GM19455 (cell line): ENCODE data around the gene MISP.

Experiments used
- ATAC-seq: cut with Tn5 transposase; IDR thresholded peaks from one replicate; pipeline ENCODE4 v1.9.1; 2021; ENCODE audit not compliant: unreplicated experiment

The MISP gene

DNA sequence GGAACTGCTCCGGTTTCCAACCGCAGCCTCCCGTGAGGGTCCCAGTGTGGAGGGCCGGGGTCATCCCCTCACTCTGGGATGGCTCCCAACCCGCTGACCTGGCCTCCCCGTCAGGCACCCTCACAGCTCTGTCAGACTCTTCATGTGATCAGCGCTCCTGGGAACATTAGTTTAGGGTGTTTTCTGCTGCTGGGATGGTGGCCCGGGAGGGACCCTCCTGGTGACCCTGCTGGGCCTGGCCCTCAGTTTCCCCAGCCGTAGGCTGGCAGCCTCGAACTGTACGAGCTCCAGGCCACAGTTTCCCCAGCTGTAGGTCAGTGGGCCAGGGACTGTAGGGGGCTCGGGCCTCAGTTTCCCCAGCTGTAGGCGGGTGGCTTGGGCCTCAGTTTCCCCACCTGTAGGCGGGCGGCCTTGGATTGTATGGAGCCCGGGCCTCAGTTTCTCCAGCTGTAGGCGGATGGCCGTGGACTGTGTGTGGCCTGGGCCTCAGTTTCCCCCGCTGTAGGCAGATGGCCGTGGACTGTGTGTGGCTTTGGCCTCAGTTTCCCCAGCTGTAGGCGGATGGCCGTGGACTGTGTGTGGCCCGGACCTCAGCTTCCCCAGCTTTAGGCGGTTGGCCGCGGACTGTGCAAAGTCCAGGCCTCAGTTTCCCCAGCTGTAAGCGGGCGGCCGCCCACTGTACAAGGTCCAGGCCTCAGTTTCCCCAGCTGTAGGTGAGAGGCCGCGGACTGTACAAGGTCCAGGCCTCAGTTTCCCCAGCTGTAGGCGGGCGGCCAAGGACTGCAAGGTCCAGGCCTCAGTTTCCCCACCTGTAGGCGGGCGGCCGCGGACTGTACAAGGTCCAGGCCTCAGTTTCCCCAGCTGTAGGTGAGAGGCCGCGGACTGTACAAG, 45.0 kb downstream of the MISP start:
- no peak for ATAC-seq

- peak; percentile 75 for ATAC-seq
Measured at GRCh38 chr19:796692-797527, 46.0 kb downstream of the MISP start, which contains the start of gene PTBP1. TSS of gene PTBP1 (plus strand) at chr19:797452. CDS start at chr19:797498, 46 bp downstream.

GRCh38 chr19:797528-798414, 46.9 kb downstream of the MISP start:
- peak; percentile 37 for ATAC-seq

DNA sequence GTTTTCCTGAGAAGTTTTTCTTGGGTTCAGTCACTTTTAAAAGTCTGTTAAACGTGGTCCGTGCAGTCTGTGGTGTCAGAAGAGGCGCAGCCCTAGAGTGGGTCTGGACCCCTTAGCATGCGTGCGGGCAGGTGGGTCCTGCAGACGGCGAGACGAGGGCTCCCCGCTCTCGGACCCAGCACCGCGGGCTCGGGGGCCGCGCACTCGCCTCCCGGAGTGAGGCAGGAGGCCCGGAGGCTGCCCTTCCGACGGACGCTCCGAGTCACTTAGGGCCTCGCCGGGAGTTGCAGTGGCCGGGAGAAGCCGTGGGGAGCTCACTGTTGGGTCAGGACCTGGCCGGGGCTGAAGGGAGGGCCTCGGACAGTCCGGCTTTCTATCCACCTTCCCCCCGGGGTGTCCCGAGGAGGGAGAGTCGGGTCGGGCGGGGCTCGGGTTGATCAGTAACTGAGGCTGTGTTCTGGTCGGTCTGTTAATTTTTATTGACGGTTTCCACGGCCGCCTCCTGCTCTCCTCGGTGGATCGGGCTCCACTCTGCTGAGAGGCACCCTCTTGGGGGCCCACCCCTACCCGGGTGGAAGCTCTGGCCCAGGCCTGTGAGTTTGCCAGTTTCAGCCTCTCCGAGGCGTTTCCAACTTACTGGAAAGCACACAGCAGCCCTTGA, 47.6 kb downstream of the MISP start:
- no peak for ATAC-seq

DNA sequence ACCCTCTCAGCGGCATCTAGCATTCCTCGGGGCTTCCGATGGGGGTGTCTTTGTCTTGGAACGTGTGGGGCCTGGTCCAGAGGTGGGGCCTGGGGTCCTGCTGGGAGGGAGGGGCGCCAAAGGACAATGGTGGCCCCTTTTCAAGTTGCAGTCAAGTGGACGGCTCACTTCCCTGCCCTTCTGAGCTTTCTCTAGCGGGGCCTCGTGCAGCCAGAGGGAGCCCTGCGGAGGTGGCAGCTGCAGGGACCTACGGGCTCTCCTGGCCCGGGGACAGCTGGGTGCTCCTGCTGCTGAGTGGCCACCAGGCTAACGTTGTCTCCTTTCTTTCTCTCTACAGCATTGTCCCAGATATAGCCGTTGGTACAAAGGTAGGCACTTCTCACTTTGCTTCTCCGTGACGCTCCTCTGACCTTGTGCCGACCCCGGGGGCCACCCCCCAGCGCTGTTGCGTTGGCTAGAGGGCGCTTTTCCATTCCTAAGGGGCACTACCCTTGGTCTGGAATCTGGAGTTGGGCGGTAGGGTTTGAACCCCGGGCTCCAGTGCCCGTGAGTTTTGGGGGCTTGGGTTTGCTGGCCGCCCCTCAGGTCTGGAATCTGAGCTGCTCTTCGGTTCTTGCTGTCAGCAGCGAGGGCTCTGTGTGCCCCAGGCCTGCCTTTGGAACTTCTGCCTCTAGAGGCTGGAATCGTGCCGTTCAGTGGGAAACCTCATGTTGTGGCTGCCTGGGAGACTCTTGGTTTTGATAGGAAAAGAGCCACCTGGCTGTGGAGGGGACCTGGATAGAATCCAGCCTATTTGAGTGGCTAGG, 48.4 kb downstream of the MISP start:
- no peak for ATAC-seq

DNA sequence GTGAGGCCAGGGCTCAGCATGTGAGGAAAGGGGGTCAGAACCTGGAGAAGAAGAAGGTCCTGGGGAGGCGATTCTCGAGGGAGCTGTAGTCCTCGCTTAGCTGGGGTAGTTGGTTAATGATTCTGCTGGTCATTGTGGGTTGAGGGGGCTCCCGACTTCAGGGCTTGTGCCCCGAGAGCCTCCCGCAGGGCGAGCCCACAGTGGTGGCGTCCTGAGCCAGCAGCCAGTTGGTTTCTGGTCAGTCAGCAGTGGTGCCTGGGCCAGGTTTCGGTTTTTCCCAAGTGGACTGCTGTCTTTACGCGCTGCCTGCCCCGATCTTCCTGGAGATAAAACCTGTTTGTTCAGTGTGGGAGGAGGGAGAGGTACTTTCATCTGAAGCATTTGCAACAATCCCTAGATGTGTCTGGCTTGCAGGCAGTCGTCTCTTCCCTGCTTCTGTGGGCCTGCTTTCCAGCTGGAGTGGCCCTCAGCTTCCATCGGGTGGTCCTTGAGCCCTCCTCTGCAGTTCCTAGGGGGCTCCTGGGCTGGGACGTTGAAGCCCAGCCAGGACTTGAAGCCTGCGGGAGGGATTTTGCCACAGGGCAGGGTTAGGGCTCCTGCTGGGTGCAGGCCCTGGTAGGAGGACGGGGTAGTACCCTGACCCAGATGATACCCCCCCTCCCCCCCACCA, 49.6 kb downstream of the MISP start:
- ATAC-seq, result no peak

DNA sequence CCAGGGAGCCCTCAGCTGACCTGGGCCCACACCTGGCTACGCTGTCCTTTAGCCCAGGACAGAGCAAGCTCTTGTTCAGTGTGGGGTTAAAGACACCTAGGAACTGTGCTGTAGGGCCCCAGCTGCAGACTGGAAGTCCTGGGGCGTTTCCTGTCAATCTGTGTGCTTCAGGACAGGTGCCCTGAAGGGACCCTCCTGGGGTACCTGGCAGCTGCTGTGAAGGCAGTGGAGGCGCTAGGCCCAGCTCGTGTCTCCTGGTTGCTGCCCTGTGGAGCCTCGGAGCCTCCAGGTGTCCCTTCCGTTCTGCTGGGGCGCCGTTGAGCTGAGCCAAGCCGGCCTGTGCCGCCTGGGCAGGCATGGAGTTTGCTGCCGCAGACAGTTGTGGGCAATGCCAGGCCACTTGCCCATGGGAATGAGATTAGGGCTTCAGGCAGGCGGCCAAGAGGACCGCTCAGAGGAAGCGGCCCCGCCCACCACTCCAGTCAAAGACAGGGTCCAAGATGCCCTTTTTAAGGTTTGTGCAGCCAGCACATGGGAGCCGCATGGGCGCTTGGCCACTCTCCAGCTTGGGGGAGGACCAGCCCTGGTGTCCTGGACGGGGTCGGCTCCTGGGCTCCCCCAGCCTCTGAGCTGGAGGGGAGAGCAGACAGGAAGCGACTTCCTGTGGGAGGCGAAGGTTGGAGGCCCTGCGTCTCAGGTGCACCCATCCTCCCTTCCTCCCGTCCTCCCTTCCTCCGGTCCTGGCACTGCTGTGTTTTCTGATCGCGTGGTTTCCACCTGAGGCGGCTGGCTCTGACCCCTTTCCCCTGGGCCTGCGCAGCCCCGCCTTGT, 50.3 kb downstream of the MISP start:
- no peak for ATAC-seq

DNA sequence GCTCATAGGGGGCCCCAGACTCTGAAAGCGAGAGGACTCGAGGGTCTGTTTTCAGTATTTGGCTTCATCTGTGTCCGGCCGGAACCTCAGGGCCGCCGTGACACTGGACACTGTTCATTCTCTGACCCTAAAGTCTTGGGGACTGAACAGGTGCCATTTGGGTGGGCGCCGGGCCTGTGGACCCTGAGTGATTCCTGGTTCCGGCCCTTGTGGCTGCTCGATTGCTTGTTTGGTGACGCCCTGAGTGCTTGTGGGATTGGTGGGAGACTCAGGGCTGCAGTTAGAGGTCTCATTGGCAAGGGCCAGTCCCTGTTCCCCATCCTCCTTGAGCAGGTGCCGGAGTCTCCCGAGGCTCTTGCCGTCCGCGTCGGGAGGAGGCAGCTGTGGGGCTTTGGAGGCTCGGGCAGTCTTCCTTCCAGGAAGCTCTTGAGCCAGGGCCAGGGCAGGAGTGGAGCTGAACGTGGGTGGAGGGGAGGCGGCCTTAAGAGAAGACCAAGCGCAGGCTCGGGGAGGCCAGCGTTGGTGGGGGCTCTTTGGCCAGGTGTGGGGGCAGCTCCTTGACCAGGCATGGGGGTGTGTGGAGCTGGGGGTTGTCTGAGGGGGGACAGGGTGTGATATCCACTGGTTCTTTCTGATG, 51.1 kb downstream of the MISP start:
- ATAC-seq, result no peak

DNA sequence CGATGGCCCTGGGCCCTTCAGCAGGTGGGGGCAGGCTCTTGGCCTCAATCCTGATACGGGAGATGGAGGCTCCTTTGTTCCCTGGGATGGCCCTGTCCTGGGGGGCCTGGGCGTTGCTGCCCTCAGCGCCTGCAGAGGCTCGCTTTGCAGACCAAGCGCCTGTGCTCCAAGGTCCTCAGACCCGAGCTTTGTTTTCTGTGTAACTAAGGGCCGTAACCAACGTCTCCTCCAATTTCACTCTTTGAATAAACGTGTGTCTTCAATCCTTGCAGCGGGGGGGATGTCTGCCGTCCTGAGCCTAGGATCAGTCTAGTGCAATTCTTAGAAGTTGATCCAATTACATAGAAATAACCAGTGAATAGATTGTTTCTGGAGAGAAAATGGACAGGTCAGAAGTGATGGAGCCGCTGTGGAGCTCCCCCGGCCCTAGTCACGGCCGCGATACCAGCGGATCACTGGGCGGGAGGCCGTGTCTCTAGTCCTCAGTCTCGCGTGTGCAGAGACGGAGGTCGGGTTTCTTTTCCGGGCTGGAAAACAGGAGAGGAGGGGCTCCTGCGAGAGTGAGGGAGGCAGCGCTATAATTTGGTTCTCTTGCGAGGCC, 51.7 kb downstream of the MISP start:
- no peak for ATAC-seq

DNA sequence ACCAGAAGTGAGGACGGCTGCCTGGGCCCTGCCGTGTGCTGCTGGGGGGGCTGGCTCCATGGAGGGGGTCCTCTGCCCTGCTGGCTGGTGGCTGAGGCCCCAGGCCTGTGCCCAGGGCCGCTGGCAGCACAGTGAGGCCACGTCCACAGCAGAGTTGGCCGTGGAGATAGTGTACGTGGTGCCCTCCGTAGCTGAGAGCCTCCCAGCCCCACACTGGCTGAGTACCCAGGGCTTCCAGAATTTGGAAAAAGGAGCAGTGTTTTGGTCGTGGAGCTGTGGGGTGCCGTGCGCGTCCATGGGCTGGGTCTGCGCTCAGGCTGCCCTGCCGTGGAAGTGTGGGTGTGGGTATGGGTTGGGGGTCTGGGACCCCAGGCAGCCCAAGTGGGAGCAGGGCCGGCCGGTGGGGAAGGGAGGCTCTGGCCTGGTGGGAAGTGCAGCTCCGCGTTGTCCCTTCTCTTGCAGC, 52.2 kb downstream of the MISP start:
- ATAC-seq, result no peak

- no peak for ATAC-seq
Measured at GRCh38 chr19:803686-804418, 52.9 kb downstream of the MISP start.

GRCh38 chr19:804419-805165, 53.7 kb downstream of the MISP start:
- ATAC-seq, result no peak

GRCh38 chr19:805166-805551, 54.2 kb downstream of the MISP start:
- no peak for ATAC-seq

- no peak for ATAC-seq
Measured at GRCh38 chr19:805600-806550, 55.0 kb downstream of the MISP start.
